ENCODE measurements around the gene BCAS3. TPM values are rescaled to one million over a fixed set of nuclear protein-coding genes. Genes with fewer than 3 reads are reported as not detected.

Gene BCAS3
- total RNA-seq, 2 donors from 2014 or later: 44.1 to 71.5 TPM

GRCh38 chr17:61390479-61390791, 712.8 kb downstream of the BCAS3 start:
- whole genome bisulfite sequencing, 2 donors: 82 to 100% methylated on average over 2 to 11 of the region's 11 CpGs
- H3K27me3 ChIP-seq: no peaks in the 10 kb centered on the region
- intact Hi-C loops (cut with DNase I): loop anchor here (10.0 kb wide), 1 partner anchor 666 kb away; no protein-coding TSS in a partner anchor
- ATAC-seq (no peak), DNase-seq (no peak)
- H3K4me3 ChIP-seq: no peak overlapping the region
- H3K4me1 ChIP-seq: peaks cover 5% of the 10 kb centered on the region
- no peak for TF ChIP-seq CTCF (IDR thresholded peaks at IDR 0.05)
- no peaks in the 10 kb centered on the region for H3K36me3 ChIP-seq (replicated peaks in 1 of 2; ENCODE audit: insufficient read depth in 1 of 2, low read depth in 2 of 2)
- no peak overlapping the region for H3K27ac ChIP-seq
- H3K9me3 ChIP-seq: no peaks in the 10 kb centered on the region

- DNase-seq (no peak), ATAC-seq (no peak)
- no peak overlapping the region for H3K4me3 ChIP-seq
- H3K9me3 ChIP-seq: no peaks in the 10 kb centered on the region
- H3K4me1 ChIP-seq: peaks cover 14% of the 10 kb centered on the region
- no peak overlapping the region for H3K27ac ChIP-seq
- TF ChIP-seq CTCF (IDR thresholded peaks at IDR 0.05) (no peak), POLR2A (IDR thresholded peaks at IDR 0.05) (no peak)
- peaks cover 0 to 11% of the 10 kb centered on the region in 2 donors for H3K27me3 ChIP-seq
- no peaks in the 10 kb centered on the region for H3K36me3 ChIP-seq (replicated peaks in 1 of 2; ENCODE audit: insufficient read depth in 1 of 2, low read depth in 2 of 2)
- WGBS, 2 donors: 94 to 95% methylated on average over 10 to 19 of the region's 19 CpGs
- intact Hi-C loops (cut with DNase I): loop anchor here (10.0 kb wide), 1 partner anchor 667 kb away; no protein-coding TSS in a partner anchor
Measured at GRCh38 chr17:61391595-61392291, 714.1 kb downstream of the BCAS3 start.

GRCh38 chr17:61392679-61393078, 715.0 kb downstream of the BCAS3 start:
- Histone ChIP-seq H3K27me3 (peaks cover 0 to 20% of the 10 kb centered on the region in 2 donors), H3K36me3 (replicated peaks in 1 of 2; ENCODE audit: insufficient read depth in 1 of 2, low read depth in 2 of 2) (no peaks in the 10 kb centered on the region), H3K4me1 (peaks cover 23% of the 10 kb centered on the region), H3K27ac (no peak overlapping the region), H3K4me3 (no peak overlapping the region), H3K9me3 (no peaks in the 10 kb centered on the region)
- TF ChIP-seq CTCF (IDR thresholded peaks at IDR 0.05) (no peak), POLR2A (IDR thresholded peaks at IDR 0.05) (no peak)
- no peak for ATAC-seq
- 88 to 92% methylated on average over 3 of the region's 3 CpGs for WGBS, 2 donors
- DNase-seq: no peak
- intact Hi-C loops (cut with DNase I): loop anchor here (10.0 kb wide), 1 partner anchor 668 kb away; no protein-coding TSS in a partner anchor

GRCh38 chr17:61393550-61393903, 715.9 kb downstream of the BCAS3 start:
- TF ChIP-seq CTCF (IDR thresholded peaks at IDR 0.05): no peak
- TF ChIP-seq POLR2A (IDR thresholded peaks at IDR 0.05): no peak
- no peak overlapping the region for H3K27ac ChIP-seq
- intact Hi-C loops (cut with DNase I): loop anchor here (10.0 kb wide), 1 partner anchor 669 kb away; no protein-coding TSS in a partner anchor
- 80 to 88% methylated on average over 3 of the region's 3 CpGs for WGBS, 2 donors
- H3K27me3 ChIP-seq: peaks cover 0 to 24% of the 10 kb centered on the region in 2 donors
- no peak overlapping the region for H3K4me3 ChIP-seq
- no peaks in the 10 kb centered on the region for H3K36me3 ChIP-seq (replicated peaks in 1 of 2; ENCODE audit: insufficient read depth in 1 of 2, low read depth in 2 of 2)
- no peaks in the 10 kb centered on the region for H3K9me3 ChIP-seq
- H3K4me1 ChIP-seq: peaks cover 31% of the 10 kb centered on the region
- ATAC-seq (no peak), DNase-seq (no peak)

All from body of pancreas (tissue), 4 donors.